Sciatic nerve (tissue), 2 donors: ENCODE data around the gene ADCK1. TPM values are rescaled to one million over a fixed set of nuclear protein-coding genes. Genes with fewer than 3 reads are reported as not detected.
"Not testable (repeated sequence)": the region's sequence is repeated elsewhere in the genome, so short reads cannot be mapped to it uniquely, and the experiment has no call there.

Experiments
- ATAC-seq: fragments of 200-7000 bp; cut with Tn5 transposase; one replicate; pipeline ENCODE4 v1.9.1; 2020; ENCODE audit warnings: mild to moderate bottlenecking, moderate library complexity
- DNase-seq: peaks from one replicate; pipeline ENCODE4 v3.0.0-alpha.2; 2020; ENCODE audit warnings: low spot score
- intact Hi-C: fragments of 100-400 bp; cut with DNase I; formaldehyde crosslinking; loops from one replicate; pipeline ENCODE4 v1.14.2; 2022
- total RNA-seq: library from RNA; stranded (reverse); fragmentation: NEBNext Ultra II Directional; extraction: Animal tissue kit (Norgen Biotek cat#: 25700); gene quantifications from one replicate; pipeline ENCODE4 v1.2.1, GENCODE V29; 2021
- donor health status: DM: no; HTN: no; CAD: no.
- donor health status: DM: no; HTN: no; CAD: no.

ADCK1 gene
- total RNA-seq, 1 donor from 2014 or later: 8.2 TPM

GRCh38 chr14:77917491-77918201 is 117.7 kb downstream of the ADCK1 start:
- DNase-seq: no peak
- intact Hi-C loops: no loop called here
- no peak for ATAC-seq

- intact Hi-C loops: no loop called here
- DNase-seq: no peak
- ATAC-seq: no peak
Observed at GRCh38 chr14:77918448-77918847, 118.5 kb downstream of the ADCK1 start.

- intact Hi-C loops: no loop called here
- DNase-seq (no peak), ATAC-seq (no peak)
Observed at GRCh38 chr14:77920312-77920711, 120.4 kb downstream of the ADCK1 start.

- ATAC-seq: no peak
- intact Hi-C loops: no loop called here
- no peak for DNase-seq
Observed at GRCh38 chr14:77921818-77922217, 121.9 kb downstream of the ADCK1 start.

- no peak for ATAC-seq
- DNase-seq: no peak
- intact Hi-C loops: no loop called here
Observed at GRCh38 chr14:77923131-77923936, 123.4 kb downstream of the ADCK1 start.

- no peak for ATAC-seq
- intact Hi-C loops: no loop called here
- no peak for DNase-seq
Observed at GRCh38 chr14:77924141-77924948, 124.4 kb downstream of the ADCK1 start.

GRCh38 chr14:77926942-77927341 is 127.0 kb downstream of the ADCK1 start:
- intact Hi-C loops: no loop called here
- no peak for DNase-seq
- no peak for ATAC-seq

GRCh38 chr14:77931441-77931840 is 131.5 kb downstream of the ADCK1 start:
- ATAC-seq: no peak
- intact Hi-C loops: no loop called here
- DNase-seq: no peak

GRCh38 chr14:77936138-77936639 is 136.3 kb downstream of the ADCK1 start:
- intact Hi-C loops: no loop called here
- DNase-seq: no peak
- no peak for ATAC-seq

GRCh38 chr14:77947372-77947771 is 147.5 kb downstream of the ADCK1 start:
- ATAC-seq (no peak), DNase-seq (no peak)
- intact Hi-C loops: no loop called here

- DNase-seq (no peak), ATAC-seq (no peak)
- intact Hi-C loops: no loop called here
Observed at GRCh38 chr14:77950371-77951063, 150.6 kb downstream of the ADCK1 start.

GRCh38 chr14:77955816-77956484 is 156.0 kb downstream of the ADCK1 start:
- DNase-seq (no peak), ATAC-seq (no peak)
- intact Hi-C loops: no loop called here

- intact Hi-C loops, DNase-seq, ATAC-seq: not testable (repeated sequence)
Observed at GRCh38 chr14:77959686-77960085, 159.8 kb downstream of the ADCK1 start.

- ATAC-seq: no peak
- intact Hi-C loops: no loop called here
- DNase-seq: no peak
Observed at GRCh38 chr14:77961847-77962580, 162.1 kb downstream of the ADCK1 start.

GRCh38 chr14:77962731-77963520 is 163.0 kb downstream of the ADCK1 start:
- DNase-seq (no peak), ATAC-seq (no peak)
- intact Hi-C loops: no loop called here

GRCh38 chr14:77964586-77964985 is 164.7 kb downstream of the ADCK1 start:
- intact Hi-C loops: no loop called here
- no peak for ATAC-seq
- DNase-seq: no peak

- no peak for ATAC-seq
- no peak for DNase-seq
- intact Hi-C loops: no loop called here
Observed at GRCh38 chr14:77965050-77965449, 165.1 kb downstream of the ADCK1 start.
